ENCODE measurements around the gene S100Z.

S100Z gene

GRCh38 chr5:76813982-76814562 lies 35.7 kb upstream of the S100Z start:
- H3K4me3 ChIP-seq (replicated peaks; ENCODE audit: insufficient read depth, low read length): no peak overlapping the region
- H3K27me3 ChIP-seq (ENCODE audit: insufficient read depth, poor library complexity, severe bottlenecking): peaks cover under 1% of the 10 kb centered on the region
- H3K27ac ChIP-seq (replicated peaks): no peak overlapping the region
- TF ChIP-seq CTCF (IDR thresholded peaks at IDR 0.05; ENCODE audit: insufficient read depth, low read length): no peak
- TF ChIP-seq REST (IDR thresholded peaks at IDR 0.05; ENCODE audit: insufficient replicate concordance, low read depth): no peak
- no peak for TF ChIP-seq POLR2AphosphoS5 (IDR thresholded peaks at IDR 0.05; ENCODE audit: low read depth)
- TF ChIP-seq SPI1 (IDR thresholded peaks at IDR 0.05; ENCODE audit: borderline replicate concordance, low read depth): no peak
- TF ChIP-seq GABPA (IDR thresholded peaks at IDR 0.05; ENCODE audit: low read depth): no peak
- no peak for DNase-seq (ENCODE audit: low read depth in 1 of 2, low spot score in 1 of 2)

DNA sequence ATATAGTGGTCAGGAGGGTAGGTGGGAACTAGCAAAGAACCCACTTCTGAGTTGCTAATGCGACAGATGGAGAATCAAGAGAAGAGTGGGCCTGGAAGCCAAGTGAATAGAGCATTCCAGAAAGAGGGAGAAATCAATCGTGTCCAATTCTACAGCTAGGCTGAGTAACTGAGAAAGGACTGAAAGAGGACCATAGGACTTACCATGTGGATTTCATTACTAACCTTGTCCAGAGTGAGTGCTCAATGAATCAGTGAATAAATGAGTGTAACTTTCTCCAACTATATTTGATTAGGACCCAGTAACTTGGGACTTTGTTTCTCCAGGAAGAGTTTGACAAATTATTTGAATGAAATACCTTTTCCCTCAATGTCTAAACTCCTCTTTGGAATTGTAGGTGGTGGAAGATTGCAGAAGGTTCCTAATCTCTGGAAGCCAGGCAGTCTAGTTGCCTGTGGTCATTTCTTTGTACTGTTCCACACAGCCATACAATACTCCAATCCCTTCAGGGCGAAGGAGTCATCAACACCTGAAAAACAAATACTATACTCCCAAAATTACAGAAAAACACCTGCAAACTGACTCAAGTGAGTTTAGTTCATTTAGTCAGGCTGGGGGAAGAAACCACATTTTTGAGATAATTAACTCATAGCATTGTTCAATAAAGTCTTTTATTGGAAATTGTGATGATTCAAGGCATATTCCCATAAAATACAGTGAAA lies 33.5 kb upstream of the S100Z start:
- no peak for DNase-seq (ENCODE audit: low read depth in 1 of 2, low spot score in 1 of 2)
- TF ChIP-seq SPI1 (IDR thresholded peaks at IDR 0.05; ENCODE audit: borderline replicate concordance, low read depth) (no peak), REST (IDR thresholded peaks at IDR 0.05; ENCODE audit: insufficient replicate concordance, low read depth) (no peak), GABPA (IDR thresholded peaks at IDR 0.05; ENCODE audit: low read depth) (no peak), CTCF (IDR thresholded peaks at IDR 0.05; ENCODE audit: insufficient read depth, low read length) (no peak), POLR2AphosphoS5 (IDR thresholded peaks at IDR 0.05; ENCODE audit: low read depth) (no peak)
- Histone ChIP-seq H3K27ac (replicated peaks) (no peak overlapping the region), H3K27me3 (ENCODE audit: insufficient read depth, poor library complexity, severe bottlenecking) (peaks cover 2% of the 10 kb centered on the region), H3K4me3 (replicated peaks; ENCODE audit: insufficient read depth, low read length) (no peak overlapping the region)

- H3K27me3 ChIP-seq (ENCODE audit: insufficient read depth, poor library complexity, severe bottlenecking): peaks cover 2% of the 10 kb centered on the region
- no peak for TF ChIP-seq REST (IDR thresholded peaks at IDR 0.05; ENCODE audit: insufficient replicate concordance, low read depth)
- H3K4me3 ChIP-seq (replicated peaks; ENCODE audit: insufficient read depth, low read length): peak within 1 kb of the TSS; percentile 37
- no peak for DNase-seq (ENCODE audit: low read depth in 1 of 2, low spot score in 1 of 2)
- H3K27ac ChIP-seq (replicated peaks): no peak within 1 kb of the TSS
These were observed 30.7 kb upstream of the S100Z start, which contains the start of gene F2RL1 for GRCh38 chr5:76818844-76819831. Gene F2RL1 (plus strand): TSS chr5:76819030. CDS start chr5:76819183, 153 bp downstream.

All from HL-60 (cell line).